HepG2 (cell line): ENCODE results near the gene LAIR1.

ENCODE experiments used
- ATM ChIP-seq: fragments of 450-650 bp; IDR thresholded peaks from 2 replicates; pipeline ENCODE4 v1.7.1; 2017; ENCODE audit warnings: mild to moderate bottlenecking, borderline replicate concordance
- CEBPB ChIP-seq: IDR thresholded peaks from 2 replicates; pipeline ENCODE4 v1.6.1; 2011; ENCODE audit warnings: low read depth, low read length, improper control_type of control experiment, borderline replicate concordance
- CREB1 ChIP-seq, 2 experiments: fragments of 450-650 bp in 1 of 2; IDR thresholded peaks; 2 replicates each; pipeline ENCODE4 v1.6.1; 2016 to 2017; ENCODE audit warnings: control low read depth in 1 of 2, mild to moderate bottlenecking in 1 of 2, missing compliant biosample characterization in 1 of 2, missing genetic modification characterization in 1 of 2
- CTCF ChIP-seq: sonication (generic); formaldehyde crosslinking; IDR thresholded peaks from 2 replicates; pipeline ENCODE4 v1.5.0; 2020; ENCODE audit warnings: mild to moderate bottlenecking, missing genetic modification reagents, moderate library complexity
- DMAP1 ChIP-seq: IDR thresholded peaks from 2 replicates; pipeline ENCODE4 v1.6.1; 2016
- ELK4 ChIP-seq: sonication (generic); formaldehyde crosslinking; IDR thresholded peaks from 2 replicates; pipeline ENCODE4 v1.9.0; 2021; ENCODE audit warnings: missing genetic modification reagents, borderline replicate concordance
- JUN ChIP-seq: sonication (generic); formaldehyde crosslinking; IDR thresholded peaks from 2 replicates; pipeline ENCODE4 v1.4.0; 2020; ENCODE audit warnings: mild to moderate bottlenecking, missing genetic modification reagents
- PRDM15 ChIP-seq: sonication (generic); formaldehyde crosslinking; IDR thresholded peaks from 2 replicates; pipeline ENCODE4 v1.4.0; 2020; ENCODE audit warnings: missing genetic modification reagents
- RFX1 ChIP-seq: fragments of 450-650 bp; IDR thresholded peaks from 2 replicates; pipeline ENCODE4 v1.6.1; 2017
- ZBTB42 ChIP-seq: sonication (generic); formaldehyde crosslinking; IDR thresholded peaks from 2 replicates; pipeline ENCODE4 v1.5.0; 2020; ENCODE audit warnings: mild to moderate bottlenecking, missing genetic modification reagents
- ZNF724P ChIP-seq: sonication (generic); formaldehyde crosslinking; IDR thresholded peaks from 2 replicates; pipeline ENCODE4 v1.8.0; 2022; ENCODE audit warnings: missing genetic modification reagents, borderline replicate concordance
- TF ChIP-seq, protein P1 (sequence below): sonication (generic); formaldehyde crosslinking; IDR thresholded peaks from 2 replicates; pipeline ENCODE4 v1.8.1; 2022; ENCODE audit warnings: low read depth, mild to moderate bottlenecking, missing genetic modification reagents

DNA sequence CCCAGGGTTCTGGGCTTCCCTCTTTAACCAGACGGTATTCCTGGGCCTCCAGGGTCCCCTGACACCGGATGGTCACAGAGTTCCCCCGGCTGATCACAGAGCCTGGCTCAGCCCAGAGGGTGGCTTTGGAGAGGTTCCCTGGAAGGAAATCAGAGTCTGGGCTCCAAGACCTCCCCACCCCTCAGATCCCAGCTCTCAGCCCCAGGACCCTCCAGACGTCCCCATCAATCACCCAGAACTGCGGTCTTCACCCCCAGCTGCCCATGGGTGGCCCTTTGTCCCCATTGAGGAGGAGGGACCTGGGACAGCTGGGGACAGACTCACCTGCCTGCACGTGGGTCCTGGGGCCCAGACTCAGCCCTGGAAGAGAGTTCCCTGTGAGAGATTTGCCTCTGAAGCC is 52.7 kb downstream of the LAIR1 start:
- TF ChIP-seq CTCF (CRISPR knock-in tag) (no peak), ELK4 (CRISPR knock-in tag) (no peak), ATM (no peak), CREB1 (IDR thresholded peaks at IDR 0.05) (no peak), CREB1 (CRISPR knock-in tag; IDR thresholded peaks at IDR 0.05) (no peak), ZNF724P (CRISPR knock-in tag) (no peak), CEBPB (no peak), PRDM15 (CRISPR knock-in tag) (no peak), DMAP1 (CRISPR knock-in tag) (no peak), ZBTB42 (CRISPR knock-in tag) (no peak), JUN (CRISPR knock-in tag) (no peak), RFX1 (no peak)
- TF ChIP-seq, protein P1, sequence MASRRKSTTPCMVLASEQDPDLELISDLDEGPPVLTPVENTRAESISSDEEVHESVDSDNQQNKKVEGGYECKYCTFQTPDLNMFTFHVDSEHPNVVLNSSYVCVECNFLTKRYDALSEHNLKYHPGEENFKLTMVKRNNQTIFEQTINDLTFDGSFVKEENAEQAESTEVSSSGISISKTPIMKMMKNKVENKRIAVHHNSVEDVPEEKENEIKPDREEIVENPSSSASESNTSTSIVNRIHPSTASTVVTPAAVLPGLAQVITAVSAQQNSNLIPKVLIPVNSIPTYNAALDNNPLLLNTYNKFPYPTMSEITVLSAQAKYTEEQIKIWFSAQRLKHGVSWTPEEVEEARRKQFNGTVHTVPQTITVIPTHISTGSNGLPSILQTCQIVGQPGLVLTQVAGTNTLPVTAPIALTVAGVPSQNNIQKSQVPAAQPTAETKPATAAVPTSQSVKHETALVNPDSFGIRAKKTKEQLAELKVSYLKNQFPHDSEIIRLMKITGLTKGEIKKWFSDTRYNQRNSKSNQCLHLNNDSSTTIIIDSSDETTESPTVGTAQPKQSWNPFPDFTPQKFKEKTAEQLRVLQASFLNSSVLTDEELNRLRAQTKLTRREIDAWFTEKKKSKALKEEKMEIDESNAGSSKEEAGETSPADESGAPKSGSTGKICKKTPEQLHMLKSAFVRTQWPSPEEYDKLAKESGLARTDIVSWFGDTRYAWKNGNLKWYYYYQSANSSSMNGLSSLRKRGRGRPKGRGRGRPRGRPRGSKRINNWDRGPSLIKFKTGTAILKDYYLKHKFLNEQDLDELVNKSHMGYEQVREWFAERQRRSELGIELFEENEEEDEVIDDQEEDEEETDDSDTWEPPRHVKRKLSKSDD: no peak
